SK-N-SH treated with all-trans-retinoic acid at 6 μM for 48 hours (cell line): Measurements from ENCODE around the gene FBLL1.

ENCODE experiments used
- ATAC-seq: fragments of 200-7000 bp; cut with Tn5 transposase; 3 replicates; pipeline ENCODE4 v1.9.1; 2020; ENCODE audit warnings: mild to moderate bottlenecking, moderate library complexity
- ARNTL ChIP-seq: fragments of 450-650 bp; formaldehyde crosslinking; IDR thresholded peaks from 2 replicates; pipeline ENCODE4 v1.5.0; 2020; ENCODE audit warnings: low read depth, mild to moderate bottlenecking, moderate library complexity, borderline replicate concordance
- CREB5 ChIP-seq: fragments of 250-450 bp; sonication (Bioruptor Pico); IDR thresholded peaks from 2 replicates; pipeline ENCODE4 v1.5.1; 2020; ENCODE audit warnings: low read depth, mild to moderate bottlenecking, moderate library complexity
- CSDC2 ChIP-seq: fragments of 250-450 bp; sonication (Bioruptor Pico); IDR thresholded peaks from 2 replicates; pipeline ENCODE4 v1.5.0; 2020; ENCODE audit warnings: mild to moderate bottlenecking, moderate library complexity
- ESRRG ChIP-seq: fragments of 250-450 bp; sonication (Bioruptor Pico); IDR thresholded peaks from 2 replicates; pipeline ENCODE4 v1.6.1; 2021; ENCODE audit warnings: mild to moderate bottlenecking
- GLIS3 ChIP-seq: fragments of 250-450 bp; sonication (Bioruptor Pico); IDR thresholded peaks from 2 replicates; pipeline ENCODE4 v1.5.0; 2020; ENCODE audit warnings: mild to moderate bottlenecking, moderate library complexity
- ISL1 ChIP-seq: fragments of 250-450 bp; sonication (Bioruptor Pico); IDR thresholded peaks from 2 replicates; pipeline ENCODE4 v2.1.2; 2022; ENCODE audit warnings: mild to moderate bottlenecking, moderate library complexity
- OSR1 ChIP-seq: fragments of 250-450 bp; sonication (Bioruptor Pico); IDR thresholded peaks from 2 replicates; pipeline ENCODE4 v1.8.0; 2022; ENCODE audit warnings: moderate library complexity, mild to moderate bottlenecking, inconsistent platforms
- POU6F1 ChIP-seq: fragments of 250-450 bp; sonication (Bioruptor Pico); IDR thresholded peaks from 2 replicates; pipeline ENCODE4 v1.8.0; 2021; ENCODE audit warnings: low read depth, mild to moderate bottlenecking, moderate library complexity, borderline replicate concordance
- PPARA ChIP-seq: fragments of 250-450 bp; sonication (Bioruptor Pico); IDR thresholded peaks from 2 replicates; pipeline ENCODE4 v1.5.0; 2020; ENCODE audit warnings: mild to moderate bottlenecking, borderline replicate concordance
- RARB ChIP-seq: fragments of 250-450 bp; sonication (Bioruptor Pico); IDR thresholded peaks from 2 replicates; pipeline ENCODE4 v1.8.0; 2021; ENCODE audit warnings: mild to moderate bottlenecking, moderate library complexity
- SNAI2 ChIP-seq: fragments of 250-450 bp; sonication (Bioruptor Pico); IDR thresholded peaks from 2 replicates; pipeline ENCODE4 v1.5.0; 2020; ENCODE audit warnings: mild to moderate bottlenecking, moderate library complexity
- TCF4 ChIP-seq: fragments of 250-450 bp; sonication (Bioruptor Pico); IDR thresholded peaks from 2 replicates; pipeline ENCODE4 v1.8.0; 2021; ENCODE audit warnings: mild to moderate bottlenecking, moderate library complexity, borderline replicate concordance
- TOX ChIP-seq: fragments of 250-450 bp; sonication (Bioruptor Pico); IDR thresholded peaks from 2 replicates; pipeline ENCODE4 v1.8.0; 2021; ENCODE audit warnings: mild to moderate bottlenecking, moderate library complexity, borderline replicate concordance
- TSHZ2 ChIP-seq: fragments of 250-450 bp; sonication (Bioruptor Pico); IDR thresholded peaks from 2 replicates; pipeline ENCODE4 v1.5.0; 2020; ENCODE audit warnings: mild to moderate bottlenecking, moderate library complexity
- ZFP3 ChIP-seq: fragments of 250-450 bp; sonication (Bioruptor Pico); IDR thresholded peaks from 2 replicates; pipeline ENCODE4 v1.5.0; 2020; ENCODE audit warnings: mild to moderate bottlenecking, moderate library complexity
- ZFP30 ChIP-seq: fragments of 450-650 bp; formaldehyde crosslinking; IDR thresholded peaks from 2 replicates; pipeline ENCODE4 v1.5.0; 2022; ENCODE audit warnings: mild to moderate bottlenecking, moderate library complexity
- ZNF565 ChIP-seq: fragments of 450-650 bp; formaldehyde crosslinking; conservative IDR thresholded peaks from 2 replicates; pipeline ENCODE4 v1.5.0; 2020; ENCODE audit warnings: low read depth, mild to moderate bottlenecking, moderate library complexity
- ZNF70 ChIP-seq: fragments of 450-650 bp; formaldehyde crosslinking; IDR thresholded peaks from 2 replicates; pipeline ENCODE4 v1.5.0; 2020; ENCODE audit warnings: mild to moderate bottlenecking, moderate library complexity
- ZNF8 ChIP-seq: fragments of 450-650 bp; formaldehyde crosslinking; IDR thresholded peaks from 2 replicates; pipeline ENCODE4 v1.5.0; 2020; ENCODE audit warnings: mild to moderate bottlenecking, moderate library complexity
- TF ChIP-seq, protein P1 (sequence below): fragments of 250-450 bp; sonication (Bioruptor Pico); IDR thresholded peaks from 2 replicates; pipeline ENCODE4 v1.8.0; 2020; ENCODE audit warnings: mild to moderate bottlenecking, moderate library complexity, borderline replicate concordance

FBLL1 gene

DNA sequence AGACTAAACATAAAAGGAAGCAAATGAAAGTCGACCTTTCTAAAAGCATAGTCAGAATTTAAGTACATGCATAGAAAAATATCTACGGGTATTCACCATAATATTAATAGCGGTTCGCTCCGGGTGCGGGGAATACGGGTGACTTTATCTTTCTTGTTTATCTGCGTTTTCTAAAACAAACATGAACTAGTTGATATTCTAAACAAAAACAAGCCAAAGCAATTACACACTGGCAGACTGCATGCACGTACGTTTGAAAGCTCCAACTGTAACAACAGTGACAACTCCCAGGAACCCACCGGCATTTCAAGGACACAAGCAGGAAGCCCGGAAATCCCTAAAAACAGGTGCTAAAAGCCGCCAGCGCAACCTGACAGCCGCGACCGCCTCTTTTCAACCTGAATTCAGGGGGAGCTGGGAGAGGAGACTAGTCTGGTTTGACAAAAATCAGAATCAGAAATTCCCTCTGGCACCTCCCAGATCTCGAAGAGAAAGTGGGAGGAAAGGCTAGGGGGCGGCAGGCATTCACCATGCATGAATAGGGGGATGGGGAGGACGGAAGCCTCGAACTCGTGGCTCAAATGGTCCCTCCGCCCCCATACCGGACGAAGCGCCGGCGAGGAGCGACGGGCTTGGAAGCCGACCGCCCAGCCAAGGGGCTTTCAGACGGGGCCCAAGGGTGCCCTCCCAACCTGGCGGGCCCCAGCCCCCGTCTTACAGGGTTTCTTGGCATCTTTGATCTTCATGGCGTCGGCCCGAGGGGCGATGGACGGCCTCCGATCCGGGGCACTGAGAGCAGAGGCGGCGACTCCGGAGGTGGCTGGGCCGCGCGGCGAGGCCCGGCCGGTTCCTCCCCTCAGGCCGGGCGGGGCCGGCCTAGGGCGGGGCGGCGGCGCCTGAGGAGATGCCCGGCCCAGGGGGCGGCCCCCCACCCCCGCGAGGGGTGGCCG is 49.7 kb downstream of the FBLL1 start, which contains the start of gene PANK3:
PANK3 (minus strand) TSS at position 831 of the 950 bp plus-strand sequence; CDS start at position 746, 85 bp downstream.
- peak; percentile 80 for ATAC-seq
- TF ChIP-seq, protein P1, sequence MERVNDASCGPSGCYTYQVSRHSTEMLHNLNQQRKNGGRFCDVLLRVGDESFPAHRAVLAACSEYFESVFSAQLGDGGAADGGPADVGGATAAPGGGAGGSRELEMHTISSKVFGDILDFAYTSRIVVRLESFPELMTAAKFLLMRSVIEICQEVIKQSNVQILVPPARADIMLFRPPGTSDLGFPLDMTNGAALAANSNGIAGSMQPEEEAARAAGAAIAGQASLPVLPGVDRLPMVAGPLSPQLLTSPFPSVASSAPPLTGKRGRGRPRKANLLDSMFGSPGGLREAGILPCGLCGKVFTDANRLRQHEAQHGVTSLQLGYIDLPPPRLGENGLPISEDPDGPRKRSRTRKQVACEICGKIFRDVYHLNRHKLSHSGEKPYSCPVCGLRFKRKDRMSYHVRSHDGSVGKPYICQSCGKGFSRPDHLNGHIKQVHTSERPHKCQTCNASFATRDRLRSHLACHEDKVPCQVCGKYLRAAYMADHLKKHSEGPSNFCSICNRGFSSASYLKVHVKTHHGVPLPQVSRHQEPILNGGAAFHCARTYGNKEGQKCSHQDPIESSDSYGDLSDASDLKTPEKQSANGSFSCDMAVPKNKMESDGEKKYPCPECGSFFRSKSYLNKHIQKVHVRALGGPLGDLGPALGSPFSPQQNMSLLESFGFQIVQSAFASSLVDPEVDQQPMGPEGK, result no peak
- TF ChIP-seq TSHZ2 (CRISPR knock-in tag) (0 out of 2 replicates have a peak, but pooled peaks have one; percentile 16), ZNF70 (CRISPR knock-in tag) (no peak), TCF4 (CRISPR knock-in tag) (no peak), ZNF565 (no peak), CSDC2 (CRISPR knock-in tag) (0 out of 2 replicates have a peak, but pooled peaks have one; percentile 46), OSR1 (no peak), RARB (CRISPR knock-in tag) (no peak), SNAI2 (CRISPR knock-in tag) (no peak), CREB5 (CRISPR knock-in tag) (no peak), ISL1 (no peak)
- TF ChIP-seq, all 23 proteins: peak for 2

GRCh38 chr5:168579488-168580226 is 50.6 kb downstream of the FBLL1 start:
- peak; percentile 97 for ATAC-seq
- TF ChIP-seq RARB (CRISPR knock-in tag) (no peak), CREB5 (CRISPR knock-in tag) (no peak), ARNTL (CRISPR knock-in tag) (no peak), ZNF565 (no peak), CSDC2 (CRISPR knock-in tag) (no peak), TSHZ2 (CRISPR knock-in tag) (0 out of 2 replicates have a peak, but pooled peaks have one; percentile 3), ZNF70 (CRISPR knock-in tag) (no peak), GLIS3 (CRISPR knock-in tag) (no peak), ZFP30 (CRISPR knock-in tag) (no peak), PPARA (CRISPR knock-in tag) (no peak), ZNF8 (CRISPR knock-in tag) (no peak), TCF4 (CRISPR knock-in tag) (no peak), TOX (no peak), ISL1 (no peak), POU6F1 (CRISPR knock-in tag) (no peak), OSR1 (no peak), ESRRG (CRISPR knock-in tag) (no peak), ZFP3 (no peak)
- TF ChIP-seq, protein P1, result peak; percentile 55; the same call in 1 of the 2 replicates
